LNCaP clone FGC (cell line): ENCODE results near the gene SSTR3.

Source experiments
- DNase-seq: peaks from one replicate; pipeline ENCODE4 v3.0.0-alpha.2; 2011; ENCODE audit warnings: low read depth
- H3K4me3 ChIP-seq: 2 replicates; pipeline ENCODE4 v1.5.1; 2011; ENCODE audit warnings: mild to moderate bottlenecking, low read depth, low read length, control low read depth
- CTCF ChIP-seq: IDR thresholded peaks from 2 replicates; pipeline ENCODE4 v1.5.1; 2012; ENCODE audit warnings: mild to moderate bottlenecking; ENCODE audit not compliant: control insufficient read depth, insufficient read depth; ENCODE audit errors: extremely low read depth

Gene SSTR3

GRCh38 chr22:37248251-37248650 is 36.0 kb upstream of the SSTR3 start:
- no peak for DNase-seq
- no peak overlapping the region for H3K4me3 ChIP-seq
- TF ChIP-seq CTCF = no peak

GRCh38 chr22:37245740-37246139 is 33.5 kb upstream of the SSTR3 start:
- no peak for DNase-seq
- H3K4me3 ChIP-seq = no peak overlapping the region
- TF ChIP-seq CTCF = no peak

GRCh38 chr22:37244922-37245722 is 32.8 kb upstream of the SSTR3 start:
- H3K4me3 ChIP-seq = no peak overlapping the region
- TF ChIP-seq CTCF = no peak
- no peak for DNase-seq

DNA sequence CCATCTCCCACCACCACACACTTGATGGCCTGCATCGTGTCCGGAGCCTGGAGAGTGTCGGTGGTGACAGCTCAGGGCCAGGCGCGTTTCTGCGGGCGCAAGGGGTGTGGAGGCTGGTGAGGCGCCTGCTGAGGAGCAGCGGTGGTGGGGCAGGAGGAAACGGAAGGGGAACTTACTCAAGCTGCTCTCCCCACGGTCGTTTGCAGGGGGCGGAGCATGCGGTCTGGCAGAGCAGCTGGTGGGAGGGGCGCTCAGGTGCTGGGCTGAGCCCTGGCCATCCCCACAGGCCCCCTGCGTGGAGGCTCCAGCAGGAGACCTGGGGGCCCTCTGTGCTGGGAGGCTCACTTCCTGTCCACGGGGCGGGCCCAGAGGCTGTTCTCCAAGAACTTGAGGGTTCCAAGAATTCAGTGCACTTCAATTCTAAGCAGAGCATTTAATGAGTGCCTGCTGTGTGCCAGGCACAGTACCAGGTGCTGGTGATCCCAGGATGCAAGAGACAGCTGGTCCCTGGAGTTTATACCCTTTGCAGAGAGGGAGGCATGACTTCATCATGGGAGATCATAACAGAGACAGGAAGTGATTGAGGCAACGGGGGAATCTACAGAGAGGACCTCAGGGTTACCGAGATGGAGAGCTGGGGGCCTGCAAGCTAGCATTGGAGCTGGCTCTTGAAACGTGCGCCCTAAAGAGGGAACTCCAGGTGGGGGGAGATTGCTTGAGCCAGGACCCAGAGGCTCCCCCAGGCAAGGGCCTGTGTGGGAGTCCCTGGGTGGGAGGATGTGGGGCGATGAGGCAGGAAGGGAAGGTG is 32.0 kb upstream of the SSTR3 start, which contains the start of gene RAC2:
TSS of gene RAC2 (minus strand) at position 156 of the 808 bp plus-strand sequence. CDS start at position 35, 121 bp downstream.
- H3K4me3 ChIP-seq = no peak within 1 kb of the TSS
- DNase-seq = no peak

GRCh38 chr22:37243402-37244113 is 31.3 kb upstream of the SSTR3 start:
- H3K4me3 ChIP-seq = no peak overlapping the region
- DNase-seq = no peak
- no peak for TF ChIP-seq CTCF

More for the DNA sequence above, 32.0 kb upstream of the SSTR3 start, which contains the start of gene RAC2:
- no peak for TF ChIP-seq CTCF

GRCh38 chr22:37242395-37242918 is 30.2 kb upstream of the SSTR3 start:
- no peak for DNase-seq
- H3K4me3 ChIP-seq = no peak overlapping the region
- no peak for TF ChIP-seq CTCF
